ENCODE data around the gene MAP1B.
A peak's percentile ranks its signal among the peaks of the same experiment; 100 is the strongest.

The MAP1B gene

DNA sequence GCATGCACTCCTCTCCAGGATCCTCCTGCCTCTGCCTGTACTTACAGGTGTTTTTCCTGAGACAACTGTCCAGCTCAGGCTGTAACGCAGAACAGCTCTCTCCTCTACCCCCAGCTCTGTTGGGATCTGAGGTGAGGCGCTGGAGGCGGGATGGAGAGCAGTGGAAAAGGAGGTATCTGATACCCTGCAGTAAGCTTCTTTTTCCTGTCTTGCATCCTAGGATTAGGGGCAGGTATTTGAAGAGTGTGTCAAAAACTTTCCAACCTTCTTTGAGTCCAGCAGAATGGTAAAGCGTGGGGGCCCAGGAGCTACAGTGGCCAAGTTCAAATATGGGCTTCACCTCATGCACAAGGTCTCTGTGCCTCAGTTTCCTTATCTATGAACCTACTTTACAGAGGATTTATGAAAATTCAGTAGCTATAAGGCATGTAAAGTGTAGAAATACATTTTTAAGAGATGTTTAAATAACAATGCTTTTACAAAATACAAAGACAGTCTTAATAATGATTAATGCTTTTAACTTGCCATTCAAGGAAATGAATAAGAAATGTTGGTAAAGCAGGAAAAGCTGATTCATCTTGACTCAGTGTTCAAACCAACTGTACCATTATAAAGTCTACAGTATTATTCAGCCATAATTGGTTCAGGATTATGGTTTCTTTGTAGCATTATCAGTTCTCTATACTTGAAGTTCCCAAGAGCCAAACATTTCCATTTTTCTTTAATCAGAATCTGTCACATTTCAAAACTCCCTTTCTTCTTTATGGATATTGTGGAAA, 26.1 kb downstream of the MAP1B start:
- no peak for DNase-seq (ENCODE audit: low spot score)

DNA sequence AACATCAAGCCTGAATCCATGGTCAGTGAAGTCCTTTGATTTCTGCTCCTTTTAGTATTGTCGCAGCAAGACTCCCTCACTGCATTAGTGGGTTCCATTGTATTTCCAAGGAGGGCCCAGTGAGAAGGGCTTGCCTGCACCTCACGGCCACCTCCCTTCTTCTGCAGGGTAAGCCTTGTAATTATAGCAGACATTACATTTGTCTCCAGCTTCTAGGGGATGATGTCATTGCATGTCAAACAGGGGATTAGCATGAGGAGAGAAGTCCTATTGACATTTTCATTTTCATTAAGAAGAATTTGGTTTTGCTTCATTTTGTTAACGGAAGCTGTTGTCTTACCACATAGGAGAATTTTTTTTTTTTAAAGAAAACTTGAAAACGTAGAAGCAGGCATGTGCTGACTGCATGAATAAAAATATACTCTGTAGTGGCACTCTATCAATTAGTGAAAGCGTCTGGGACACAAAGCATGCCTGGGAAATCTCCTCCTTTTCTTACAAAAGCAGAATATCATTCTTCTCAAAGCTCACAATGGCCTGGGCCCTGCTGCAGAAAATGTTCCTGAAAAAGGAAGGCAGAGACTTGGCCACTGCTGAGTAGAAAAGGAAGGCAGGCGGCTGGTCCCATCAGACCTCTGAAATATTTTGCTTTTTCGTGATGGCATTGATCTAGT, 27.1 kb downstream of the MAP1B start:
- no peak for DNase-seq (ENCODE audit: low spot score)

DNA sequence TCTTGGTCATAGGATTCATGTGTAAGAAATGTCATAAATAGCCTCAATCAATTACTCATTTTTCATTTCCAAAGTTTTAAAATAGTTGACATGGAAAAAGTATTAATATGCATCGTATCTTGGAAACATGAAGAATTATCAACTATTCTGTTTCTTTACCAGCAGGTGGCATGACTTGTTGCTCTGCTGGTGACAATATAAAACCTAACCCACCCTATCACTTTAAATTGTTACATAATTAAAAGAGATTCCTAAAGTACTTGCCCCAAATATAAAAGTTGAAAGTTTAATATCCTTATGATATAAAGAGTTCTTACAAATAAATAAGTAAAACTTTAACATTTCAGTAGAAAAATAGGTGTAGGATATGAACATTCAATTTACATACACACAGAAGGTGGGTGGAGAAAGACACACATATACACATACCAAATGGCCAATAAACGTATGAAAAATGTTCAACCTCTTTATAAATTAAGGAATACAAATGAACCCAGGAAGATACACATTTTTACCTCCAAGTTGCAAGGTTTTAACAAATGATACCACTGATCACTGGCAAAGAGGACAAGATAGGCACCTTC, 30.6 kb downstream of the MAP1B start:
- DNase-seq (ENCODE audit: low spot score), result peak; percentile 20

DNA sequence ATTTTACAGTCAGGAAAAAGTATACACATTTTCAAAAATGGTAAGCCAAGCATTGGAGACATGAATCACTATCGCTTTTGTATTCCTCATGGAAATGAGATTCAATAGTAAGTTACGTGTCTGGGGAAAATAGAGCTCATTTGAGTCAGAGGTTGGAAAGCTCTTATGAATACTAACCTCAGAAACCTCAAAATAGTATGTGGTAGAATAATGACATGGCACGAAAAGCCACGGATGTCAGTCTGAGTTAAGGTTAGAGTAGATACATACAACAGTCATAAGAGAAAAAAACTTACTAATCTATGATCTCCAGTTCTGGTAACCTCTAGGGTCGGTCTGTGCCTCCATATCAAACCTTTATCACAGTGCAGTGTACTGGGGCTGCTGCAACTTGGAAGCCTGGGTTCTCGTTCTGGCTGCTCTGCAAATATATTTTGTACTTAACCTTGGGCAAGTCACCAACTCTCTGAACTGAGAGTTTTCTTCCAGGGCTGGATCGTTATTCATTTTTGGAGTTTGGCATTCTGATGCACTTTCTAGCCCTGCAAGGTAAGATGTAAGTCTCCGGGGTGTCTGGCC, 31.8 kb downstream of the MAP1B start:
- DNase-seq (ENCODE audit: low spot score), result peak; percentile 75

DNA sequence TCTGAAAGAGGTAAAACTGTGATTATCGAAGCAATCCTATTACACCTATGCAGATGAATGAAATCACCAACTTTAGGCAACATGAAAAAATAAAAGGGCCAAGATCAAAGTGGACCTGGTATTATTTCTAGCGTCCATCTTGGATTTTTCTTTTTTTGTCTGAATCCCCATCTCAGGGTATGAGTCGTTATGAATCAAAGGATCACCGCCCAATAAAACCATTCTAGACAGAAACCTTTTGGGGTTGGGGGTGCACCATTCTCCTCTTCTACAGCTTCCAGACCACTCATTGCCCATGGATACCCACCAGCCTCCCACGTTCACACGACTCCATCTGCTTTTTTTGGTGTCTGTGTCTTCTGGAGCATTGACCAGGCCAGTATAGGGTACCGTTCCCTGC, 33.4 kb downstream of the MAP1B start:
- no peak for DNase-seq (ENCODE audit: low spot score)

DNA sequence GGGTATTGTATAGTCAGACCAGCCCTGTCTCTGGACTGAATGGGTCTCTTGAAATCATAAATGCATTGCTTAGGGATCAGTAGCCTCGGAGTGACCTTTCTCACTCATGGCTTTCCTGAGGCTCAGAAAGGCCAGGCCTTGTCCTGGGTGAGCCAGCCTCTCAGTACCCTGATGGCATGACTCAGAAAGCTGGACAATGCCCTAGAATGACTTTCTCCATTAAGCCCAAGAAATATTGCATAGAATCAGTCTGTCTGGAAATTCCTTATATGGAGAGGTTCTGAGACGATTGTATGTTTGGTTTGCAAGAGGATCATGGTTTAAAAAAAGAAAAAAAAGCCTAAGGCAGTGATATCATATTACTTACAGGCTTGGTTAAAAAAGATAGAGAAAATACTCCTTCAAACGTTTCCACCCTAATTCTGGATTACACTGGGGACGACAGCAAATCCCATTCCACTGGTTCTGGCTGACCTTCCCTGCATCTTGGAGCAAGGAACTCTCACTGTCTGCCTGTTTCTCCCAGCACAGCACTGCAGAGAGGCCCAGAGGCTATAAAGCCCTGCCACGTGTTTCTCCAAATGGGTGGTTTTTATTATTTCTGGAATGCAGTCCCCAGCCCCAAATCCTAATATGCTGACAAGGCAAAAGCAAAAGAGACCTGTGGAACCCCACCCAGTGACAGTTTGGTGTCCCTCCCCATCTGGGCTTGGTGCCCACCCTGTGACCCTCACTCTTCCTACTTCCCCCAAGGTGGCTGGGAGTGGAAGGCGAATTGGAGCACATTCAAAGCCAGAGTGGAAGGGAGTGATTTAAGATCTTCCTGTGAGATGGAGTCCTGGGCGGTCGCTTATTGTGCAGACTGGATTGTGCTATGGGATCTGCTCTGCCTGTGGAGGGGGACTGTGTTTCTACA, 34.4 kb downstream of the MAP1B start:
- no peak for DNase-seq (ENCODE audit: low spot score)

DNA sequence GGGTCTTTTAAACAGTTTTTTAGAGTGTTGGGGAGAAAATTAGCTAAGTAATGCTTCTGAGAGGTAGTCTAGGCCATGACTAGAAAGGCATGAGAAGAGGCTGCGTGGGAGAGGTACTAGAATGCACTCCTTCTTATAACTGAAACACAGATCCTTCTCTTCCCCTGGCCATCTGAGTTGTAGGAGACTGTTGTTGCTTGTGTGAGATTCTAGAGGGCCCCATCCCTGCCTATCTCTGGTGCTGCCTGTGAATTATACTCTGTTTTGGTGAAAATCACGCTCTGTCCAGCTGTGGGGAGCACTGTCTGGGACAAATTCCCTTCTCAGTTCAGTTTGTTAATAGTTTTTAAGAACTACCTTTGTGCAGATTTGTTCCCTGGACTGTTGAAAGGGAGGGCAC, 37.5 kb downstream of the MAP1B start:
- no peak for DNase-seq (ENCODE audit: low spot score)

DNA sequence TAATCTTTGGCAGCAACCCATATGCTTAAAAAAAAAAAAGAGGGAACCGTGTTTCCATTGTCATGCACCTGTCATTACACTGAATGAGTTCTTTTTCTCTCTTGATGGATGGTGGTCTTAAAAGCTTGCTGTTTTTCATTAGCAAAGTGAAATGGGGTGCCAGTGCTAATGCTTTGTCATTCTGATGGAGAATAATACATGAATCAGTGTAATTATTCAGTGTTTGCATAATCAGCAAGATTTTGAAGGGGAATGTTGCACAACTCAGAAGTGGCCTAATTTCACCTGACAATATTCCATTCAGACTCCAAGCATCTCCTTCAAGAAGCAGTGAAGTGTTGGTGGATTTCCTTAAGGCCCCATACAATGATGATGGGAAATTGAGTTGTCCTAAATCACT, 38.1 kb downstream of the MAP1B start:
- DNase-seq (ENCODE audit: low spot score), result no peak

DNA sequence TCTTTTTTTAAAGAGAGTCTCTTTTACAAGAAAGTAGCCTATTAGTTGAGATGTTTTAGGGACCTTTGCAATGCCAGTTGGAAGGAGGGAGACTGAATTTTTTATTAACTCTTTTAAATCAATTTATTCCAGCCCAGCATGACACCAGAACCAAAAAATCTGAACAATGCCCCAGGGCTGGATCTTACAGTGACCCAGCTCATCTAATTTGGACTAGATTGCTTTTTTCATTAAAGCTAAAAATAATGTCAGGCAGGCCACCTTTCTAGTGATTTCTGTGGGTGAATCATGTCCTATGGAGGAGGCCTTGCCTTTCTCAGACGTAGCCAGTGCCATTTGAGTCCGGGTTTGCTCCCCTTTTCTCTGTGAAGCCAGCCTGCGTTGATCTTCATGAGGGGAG, 38.8 kb downstream of the MAP1B start:
- DNase-seq (ENCODE audit: low spot score), result no peak

DNA sequence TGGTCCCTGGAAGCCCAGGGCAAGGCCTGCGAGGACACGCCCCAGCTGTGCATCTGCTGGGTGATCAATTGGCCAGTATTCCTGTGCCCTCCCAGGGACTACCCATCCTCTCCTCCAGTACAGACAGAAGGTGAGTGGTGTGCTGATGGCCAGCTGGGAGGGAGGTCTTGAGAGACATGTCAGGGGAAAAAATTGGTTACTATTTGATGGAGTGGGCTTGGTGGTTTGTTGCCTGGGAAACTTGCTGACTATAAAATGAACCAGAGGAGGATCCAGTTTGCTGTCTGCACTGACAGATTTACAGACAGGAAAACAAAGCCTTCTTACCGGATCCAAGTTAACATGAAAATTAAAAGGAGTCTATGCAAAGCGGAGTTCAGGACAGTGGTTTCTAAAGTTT, 40.3 kb downstream of the MAP1B start:
- no peak for DNase-seq (ENCODE audit: low spot score)

DNA sequence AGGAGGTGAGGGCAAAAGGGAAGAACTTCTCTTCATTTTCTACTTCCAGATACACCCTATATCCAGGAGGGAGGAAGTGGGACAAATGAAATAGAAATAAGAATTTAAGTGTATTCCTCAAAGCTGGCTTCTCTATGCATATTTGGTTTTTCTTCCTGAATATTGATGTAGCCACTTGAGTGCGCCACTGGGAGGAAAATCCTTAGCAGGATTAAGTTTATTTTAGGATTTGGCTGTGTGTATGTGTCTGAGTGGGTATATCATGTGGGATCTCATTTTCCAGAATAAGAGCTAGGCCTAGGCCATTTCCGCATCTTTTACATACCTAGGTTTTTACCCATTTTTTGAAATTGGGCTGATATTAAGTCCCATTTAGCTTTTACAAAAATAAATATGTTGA, 42.5 kb downstream of the MAP1B start:
- DNase-seq (ENCODE audit: low spot score), result no peak

DNA sequence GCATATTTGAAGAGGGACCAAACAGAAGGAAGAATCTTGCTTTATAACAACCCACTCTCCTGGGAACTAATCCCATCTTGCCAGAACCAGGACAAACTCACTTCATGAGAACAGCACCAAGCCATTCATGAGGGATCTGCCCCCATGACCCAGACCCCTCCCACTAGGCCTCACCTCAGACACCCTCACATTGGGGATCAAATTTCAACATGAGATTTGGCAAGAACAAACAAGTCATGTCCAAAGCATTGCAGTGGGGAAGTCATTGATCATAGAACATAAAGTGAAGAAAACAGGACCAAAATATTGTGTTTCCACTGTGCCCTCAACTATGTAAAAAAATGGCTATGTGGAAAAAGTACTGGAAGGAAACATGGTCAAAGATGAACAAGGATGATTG, 43.9 kb downstream of the MAP1B start:
- no peak for DNase-seq (ENCODE audit: low spot score)

DNA sequence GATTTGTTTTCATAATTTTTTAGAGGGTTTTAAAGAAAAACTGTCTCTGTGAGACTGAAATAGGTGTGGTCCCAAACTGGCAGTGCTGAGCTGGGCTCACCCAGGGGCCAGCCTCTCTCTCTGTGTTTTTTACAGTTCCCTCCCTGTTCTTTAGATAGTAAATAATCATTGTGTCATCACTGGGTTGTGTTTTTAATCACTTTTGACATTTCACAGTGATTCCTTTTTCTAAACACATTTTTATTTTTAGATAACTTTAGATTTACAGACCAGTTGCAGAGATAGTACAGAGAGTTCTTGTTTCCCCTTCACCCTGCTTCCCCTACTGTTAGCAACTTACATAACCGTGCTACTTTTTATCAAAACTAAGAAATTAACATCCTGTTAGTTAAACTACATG, 44.4 kb downstream of the MAP1B start:
- DNase-seq (ENCODE audit: low spot score), result no peak

DNA sequence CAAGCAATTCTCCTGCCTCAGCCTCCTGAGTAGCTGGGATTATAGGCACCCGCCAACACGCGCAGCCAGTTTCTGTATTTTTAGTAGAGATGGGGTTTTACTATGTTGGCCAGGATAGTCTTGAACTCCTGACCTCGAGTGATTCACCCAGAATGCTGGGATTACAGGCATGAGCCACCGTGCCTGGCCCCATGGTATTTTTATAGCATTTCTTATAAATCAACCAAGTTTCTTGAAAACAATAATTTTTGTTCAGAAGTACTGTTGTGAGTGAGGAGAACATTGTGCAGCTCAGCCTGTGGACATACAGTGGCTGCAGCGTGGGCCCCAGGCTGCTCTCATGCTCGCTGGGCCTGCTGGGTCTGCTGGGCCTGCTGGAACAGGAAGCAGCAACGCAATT, 45.3 kb downstream of the MAP1B start:
- DNase-seq (ENCODE audit: low spot score), result no peak

DNA sequence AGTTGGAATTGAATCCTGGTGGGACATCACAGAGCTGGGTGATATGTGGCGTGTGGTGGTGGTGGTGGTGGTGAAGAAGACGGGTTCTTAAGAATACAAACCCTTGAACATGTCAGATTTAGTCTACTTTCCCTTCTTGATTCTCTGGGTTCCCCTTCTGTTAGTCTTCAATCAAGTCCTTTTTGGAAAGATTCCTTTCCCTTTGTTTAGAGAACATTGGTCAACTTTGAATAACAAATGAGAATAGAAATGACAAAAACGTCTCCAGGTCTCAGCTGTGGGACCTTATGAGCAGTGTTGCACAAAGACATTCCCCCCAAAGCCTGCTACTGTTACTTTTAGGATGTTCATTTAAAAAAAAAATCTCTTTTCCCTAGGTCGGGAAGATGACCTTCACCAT, 46.3 kb downstream of the MAP1B start:
- no peak for DNase-seq (ENCODE audit: low spot score)

DNA sequence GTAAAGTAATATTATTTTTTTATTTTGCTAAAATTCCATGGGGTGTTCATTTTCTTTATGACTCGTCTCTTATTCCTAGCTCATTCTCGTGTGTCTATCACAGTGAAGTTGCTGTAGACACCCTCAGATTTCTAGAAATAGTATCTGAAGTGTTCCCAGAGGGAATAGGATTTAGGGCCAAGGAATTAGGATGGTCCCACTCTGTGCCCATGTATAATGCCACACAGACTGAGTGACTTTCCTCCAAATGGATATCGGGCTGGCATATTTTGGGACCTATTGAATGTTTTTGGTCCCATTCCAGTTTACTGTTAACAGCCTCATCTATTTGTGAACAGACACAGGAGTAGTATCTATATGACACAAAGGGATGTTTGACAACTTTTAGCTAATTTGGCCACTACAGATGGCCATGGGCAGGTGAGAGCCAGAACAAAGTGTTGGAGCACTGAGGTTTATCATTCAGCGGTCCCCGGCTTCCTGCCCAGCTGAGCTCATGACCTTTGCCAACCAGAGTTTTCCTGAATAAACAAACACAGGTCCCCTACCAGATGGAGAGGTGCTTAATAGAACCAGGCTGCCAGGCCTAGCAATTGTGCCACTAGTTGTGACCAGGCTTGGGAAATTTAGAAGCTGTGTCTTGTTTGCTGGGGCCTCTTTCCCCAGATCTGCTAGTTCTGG, 46.9 kb downstream of the MAP1B start:
- no peak for DNase-seq (ENCODE audit: low spot score)

DNA sequence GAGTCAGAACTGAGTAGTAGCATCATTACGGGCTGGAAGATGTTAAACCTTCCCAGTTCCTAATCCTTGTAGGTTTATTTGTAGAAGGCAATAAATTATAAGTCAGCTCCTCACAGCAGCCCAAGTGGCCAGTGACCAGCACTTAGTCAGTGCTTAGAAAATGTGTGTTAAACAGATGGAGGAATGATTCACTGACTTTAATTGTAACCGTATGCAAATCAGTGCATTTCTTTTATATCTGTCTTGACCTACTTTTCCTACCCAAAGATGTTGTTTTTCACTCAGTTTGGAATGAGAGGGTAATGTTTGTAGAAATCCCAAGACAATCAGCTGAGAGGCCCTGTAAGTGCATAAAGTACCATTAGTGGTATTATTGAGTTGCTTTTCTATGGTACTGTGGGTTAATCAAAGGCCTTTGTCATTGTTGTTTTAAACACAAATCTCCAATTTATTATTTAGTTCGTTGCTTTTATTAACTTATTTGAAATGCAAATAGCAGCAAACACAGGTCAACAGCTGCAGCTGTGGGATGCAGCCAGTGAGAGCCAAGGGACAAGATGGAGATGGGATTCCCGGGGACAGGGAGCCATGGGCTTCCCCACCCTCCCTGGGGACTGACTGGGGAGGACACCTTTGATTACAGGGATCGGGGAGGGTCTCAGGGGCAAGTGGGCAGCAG, 49.8 kb downstream of the MAP1B start:
- no peak for DNase-seq (ENCODE audit: low spot score)

DNA sequence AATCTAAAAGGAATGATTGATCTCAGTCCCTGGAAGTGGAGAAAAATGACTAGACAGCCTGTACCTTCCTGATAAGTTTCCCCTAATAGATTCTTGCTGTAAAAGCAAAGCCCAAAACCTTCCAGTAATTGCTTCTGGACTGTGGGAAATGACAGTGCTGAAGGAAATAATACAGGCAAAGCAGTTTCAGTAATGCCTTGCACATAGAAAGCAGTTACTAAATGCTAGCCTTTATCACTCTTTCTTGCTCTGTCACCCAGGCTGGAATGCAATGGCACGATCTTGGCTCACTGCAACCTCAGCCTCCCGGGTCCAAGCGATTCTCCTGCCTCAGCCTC, 50.3 kb downstream of the MAP1B start:
- DNase-seq (ENCODE audit: low spot score), result no peak

DNA sequence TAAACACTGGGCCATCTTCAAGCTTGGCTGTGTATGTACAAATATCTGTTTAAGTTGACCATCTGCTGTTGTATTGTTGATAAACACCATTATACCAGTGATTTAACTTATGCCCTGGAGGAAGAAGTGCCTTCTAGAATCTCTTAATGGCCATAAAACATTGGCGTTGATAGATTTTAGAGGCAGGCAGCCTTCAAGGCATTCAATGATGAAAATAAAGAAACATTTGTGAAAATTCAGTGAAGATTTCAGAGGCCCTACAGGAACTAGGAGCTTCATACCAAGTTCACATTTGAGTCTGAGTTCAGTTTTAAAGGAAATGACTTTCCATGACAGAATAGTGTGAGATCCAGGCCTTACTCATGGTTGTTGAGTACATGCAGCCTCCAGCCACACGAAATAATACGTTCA, 52.2 kb downstream of the MAP1B start:
- no peak for DNase-seq (ENCODE audit: low spot score)

DNA sequence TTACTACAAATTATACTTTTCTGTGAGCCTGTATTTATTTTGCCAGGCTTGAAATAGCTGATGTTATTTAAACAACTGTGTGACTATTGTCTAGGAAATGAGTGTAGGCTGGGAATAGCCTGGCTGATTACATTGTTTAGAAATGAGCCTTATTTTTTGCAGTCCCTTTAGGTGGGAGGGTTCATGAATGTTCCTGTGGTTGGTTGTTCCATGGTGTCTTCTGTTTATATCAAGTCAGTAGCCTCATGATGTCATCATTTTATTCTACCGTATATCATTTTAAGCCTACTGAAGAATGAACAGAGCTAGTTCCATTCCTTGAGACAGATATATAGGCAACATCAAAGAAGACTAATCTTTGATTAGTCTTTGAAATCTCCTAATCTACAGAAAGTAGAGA, 53.1 kb downstream of the MAP1B start:
- no peak for DNase-seq (ENCODE audit: low spot score)

DNA sequence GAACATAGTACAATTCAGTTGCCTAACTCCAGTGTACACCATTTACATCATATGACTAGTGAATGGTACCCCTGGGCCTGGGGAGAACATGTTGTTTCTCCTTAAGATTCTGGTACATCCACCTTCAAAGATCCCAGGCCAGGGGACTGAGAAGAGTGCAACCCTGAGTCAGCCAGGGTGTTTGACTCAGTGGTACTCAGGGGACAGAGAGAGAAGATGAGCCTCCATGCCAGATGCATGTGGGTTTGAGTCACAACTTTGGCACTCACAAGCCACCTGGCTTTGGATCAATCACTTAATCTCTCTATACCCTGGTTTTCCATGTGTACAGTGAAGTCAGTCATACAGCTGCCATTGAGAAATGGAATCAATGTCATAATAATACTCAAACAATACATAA, 53.7 kb downstream of the MAP1B start:
- no peak for DNase-seq (ENCODE audit: low spot score)
